Frontal cortex (tissue), 4 donors: ENCODE results near the gene HLA-DRB5. TPM values are rescaled to one million over a fixed set of nuclear protein-coding genes. Genes with fewer than 3 reads are reported as not detected.
"Not testable (repeated sequence)": the region's sequence is repeated elsewhere in the genome, so short reads cannot be mapped to it uniquely, and the experiment has no call there.

Source experiments
- DNase-seq, 2 donors: peaks; one replicate each; pipeline ENCODE4 v3.0.0; 2012; ENCODE audit warnings: low spot score in 2 of 2
- FAIRE-seq: peaks from 2 replicates; lab custom pipeline; 2012; peaks lifted over from hg19 to GRCh38; lab: Jason Lieb, UNC
- small RNA-seq: library from RNA; depleted of rRNA; stranded (forward); fragments of <200 nt; gene quantifications from one replicate; pipeline ENCODE3, GENCODE V24; 2014
- total RNA-seq: library from RNA; depleted of rRNA; stranded (reverse); fragments of >200 nt; gene quantifications from one replicate; pipeline ENCODE4 v1.2.3, GENCODE V29; 2014
- donor health status: control.
- donor health status: control.
- donor health status: control.

The HLA-DRB5 gene
- total RNA-seq, 1 donor from 2014 or later = 1.6 TPM

DNA sequence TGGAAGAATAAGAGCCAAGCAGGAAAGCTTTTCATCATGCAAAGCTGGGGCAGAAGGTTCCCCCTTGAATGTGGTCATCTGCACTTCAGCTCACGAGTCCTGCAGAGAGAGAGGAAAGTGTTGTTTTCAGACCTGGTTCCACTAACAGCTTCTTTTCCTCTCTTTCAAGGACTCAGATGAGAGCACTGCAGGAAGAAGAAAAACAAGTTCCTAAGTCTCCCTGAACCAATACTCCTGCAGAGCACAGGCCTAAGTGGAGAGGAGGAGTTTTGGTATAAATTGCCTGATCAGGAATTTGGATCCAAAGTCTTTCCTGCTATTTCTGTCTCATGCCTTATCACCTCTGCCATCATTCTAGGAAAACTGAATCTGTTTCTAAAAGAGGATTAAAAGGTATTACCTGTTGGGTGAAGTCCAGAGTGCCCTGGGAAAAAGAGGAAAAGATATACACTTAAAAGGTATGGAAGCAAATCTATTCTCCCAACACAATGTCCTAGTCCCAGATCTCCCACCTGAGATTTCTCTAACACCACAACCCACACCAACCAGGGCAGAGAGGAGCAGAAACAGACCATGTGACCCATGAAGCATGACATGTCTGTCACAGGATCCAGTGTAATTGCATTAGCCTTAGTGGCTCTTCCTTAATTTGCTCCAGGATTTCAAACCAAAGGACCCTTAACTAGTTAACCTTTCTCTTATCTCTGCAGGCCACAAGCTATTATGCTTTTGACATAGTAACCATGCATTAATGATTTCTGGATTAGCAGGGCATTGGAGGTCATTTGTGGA, 12.2 kb downstream of the HLA-DRB5 start:
- no peak for DNase-seq
- no peak for FAIRE-seq

DNA sequence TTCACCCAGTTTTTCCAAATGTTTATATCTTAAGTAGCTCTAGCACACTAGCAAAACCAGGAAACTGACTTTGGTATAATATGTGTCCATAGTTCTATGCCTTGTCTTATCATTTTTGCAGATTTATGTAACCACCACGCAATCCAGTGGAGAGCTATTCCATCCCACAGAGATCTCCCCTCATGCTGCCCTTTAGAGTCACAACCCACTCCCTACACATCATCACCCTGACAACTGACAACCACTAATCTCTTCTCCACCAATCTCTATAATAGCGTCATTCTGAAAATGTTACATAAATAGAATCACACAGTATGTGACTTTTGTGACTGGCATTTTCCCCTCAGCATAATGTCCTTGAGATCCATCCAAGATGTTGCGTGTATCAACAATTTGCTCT, 29.1 kb downstream of the HLA-DRB5 start:
- FAIRE-seq (no peak), DNase-seq (no peak)

DNA sequence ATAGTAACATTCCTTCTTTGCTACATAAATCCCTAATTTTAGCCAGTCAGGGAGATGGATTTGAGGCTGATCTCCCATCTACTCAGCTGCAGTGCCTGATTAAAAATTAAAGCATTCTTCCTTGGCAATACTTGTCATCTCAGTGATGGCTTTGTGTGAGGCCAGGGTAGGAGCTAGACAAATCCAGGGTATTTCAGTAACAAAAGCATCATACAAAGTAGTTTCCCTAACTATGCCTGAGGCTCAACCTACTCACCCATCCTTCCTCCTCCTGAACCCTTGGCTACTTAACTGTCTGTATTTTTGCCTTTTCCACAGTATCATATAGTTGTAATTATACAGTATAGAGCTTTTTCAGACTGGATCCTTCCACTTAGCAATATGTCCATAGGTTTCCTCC, 37.7 kb downstream of the HLA-DRB5 start:
- no peak for FAIRE-seq
- DNase-seq = no peak

DNA sequence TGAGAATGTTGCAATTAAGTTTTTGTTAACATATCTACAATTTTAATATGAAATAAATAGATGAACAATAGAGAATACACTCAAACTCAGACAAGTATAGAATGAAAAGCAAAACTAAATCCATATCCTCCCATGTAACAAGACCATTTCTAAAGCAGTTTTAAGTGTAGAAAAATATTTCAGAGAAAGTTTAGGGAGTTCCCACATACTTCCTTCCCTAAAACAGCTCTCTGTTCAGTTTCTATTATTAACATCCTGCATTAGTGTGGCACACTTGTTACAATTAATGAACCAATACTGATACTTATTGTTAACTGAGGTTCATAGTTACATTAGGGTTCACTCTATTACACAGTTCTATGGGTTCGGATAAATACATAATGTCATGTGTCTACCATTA, 38.4 kb downstream of the HLA-DRB5 start:
- DNase-seq = no peak
- no peak for FAIRE-seq

DNA sequence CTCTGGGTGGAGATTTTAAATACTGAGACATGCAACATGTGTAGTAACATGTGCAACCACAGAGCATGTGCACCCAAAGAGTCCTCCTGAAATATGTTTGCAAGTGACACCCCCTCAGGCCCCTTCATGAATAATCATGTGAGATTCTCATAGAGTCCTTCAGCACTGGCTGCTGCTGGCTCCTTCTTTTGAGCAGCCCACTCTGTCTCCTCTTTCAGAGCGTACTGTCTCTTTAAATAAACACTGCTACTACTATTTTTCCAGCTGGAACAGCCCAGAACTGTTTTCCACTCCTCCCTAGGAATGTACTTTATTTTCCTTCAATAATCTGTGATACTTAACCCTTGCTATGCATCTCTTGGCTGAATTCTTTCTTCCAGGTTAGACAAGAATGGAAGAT, 42.0 kb downstream of the HLA-DRB5 start:
- FAIRE-seq (no peak), DNase-seq (no peak)

DNA sequence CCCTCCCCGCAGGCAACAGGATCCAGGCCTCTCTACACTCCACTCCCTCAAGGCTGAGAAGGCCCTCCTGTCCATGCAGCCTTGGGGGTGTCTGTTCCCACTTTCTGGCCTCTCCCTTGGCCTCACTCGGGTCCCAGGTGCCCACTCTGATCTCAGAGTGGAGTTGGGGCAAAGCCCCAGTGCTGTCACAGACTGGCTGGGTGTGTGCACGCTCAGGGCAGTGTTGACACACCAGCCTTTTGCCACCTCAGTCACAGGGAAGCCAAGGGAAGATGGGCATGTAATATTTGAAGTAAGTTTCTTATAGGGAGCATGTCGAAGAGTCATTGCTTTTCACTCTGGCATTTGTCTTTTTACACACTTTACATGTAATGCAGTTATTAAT, 45.5 kb downstream of the HLA-DRB5 start:
- FAIRE-seq = no peak
- DNase-seq = no peak

DNA sequence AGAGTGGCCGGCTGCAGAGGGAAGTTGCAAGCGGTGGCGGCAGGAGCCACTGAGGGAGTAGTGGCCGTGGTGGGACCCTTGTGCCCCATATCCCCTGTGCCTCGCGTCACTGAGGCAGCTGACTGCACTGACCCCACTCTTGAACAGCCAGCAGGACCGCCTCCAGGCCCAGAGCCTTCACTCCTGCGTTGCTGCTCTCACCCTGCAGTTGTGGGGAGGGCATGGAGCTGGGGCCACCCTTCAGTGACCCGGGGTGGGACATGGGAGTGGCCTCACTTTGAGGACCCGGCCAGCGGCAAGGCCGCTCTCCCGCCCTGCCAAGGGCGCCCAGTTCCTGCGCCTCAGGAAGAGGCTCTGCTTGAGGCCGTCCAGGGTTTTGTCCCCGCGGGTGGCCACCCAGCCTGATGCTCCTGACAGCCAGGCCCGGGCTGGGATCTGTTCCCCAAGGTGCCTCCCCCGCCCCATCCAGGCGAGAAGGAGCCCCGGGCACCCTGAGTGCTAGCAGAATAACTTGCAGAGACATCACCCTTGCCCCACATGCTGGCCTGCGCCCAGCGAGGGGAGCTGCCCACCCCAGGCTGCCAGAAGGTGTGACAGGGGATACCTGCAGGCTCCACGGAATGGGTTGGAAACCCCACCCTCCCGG, 46.0 kb downstream of the HLA-DRB5 start:
- FAIRE-seq (no peak), DNase-seq (no peak)

DNA sequence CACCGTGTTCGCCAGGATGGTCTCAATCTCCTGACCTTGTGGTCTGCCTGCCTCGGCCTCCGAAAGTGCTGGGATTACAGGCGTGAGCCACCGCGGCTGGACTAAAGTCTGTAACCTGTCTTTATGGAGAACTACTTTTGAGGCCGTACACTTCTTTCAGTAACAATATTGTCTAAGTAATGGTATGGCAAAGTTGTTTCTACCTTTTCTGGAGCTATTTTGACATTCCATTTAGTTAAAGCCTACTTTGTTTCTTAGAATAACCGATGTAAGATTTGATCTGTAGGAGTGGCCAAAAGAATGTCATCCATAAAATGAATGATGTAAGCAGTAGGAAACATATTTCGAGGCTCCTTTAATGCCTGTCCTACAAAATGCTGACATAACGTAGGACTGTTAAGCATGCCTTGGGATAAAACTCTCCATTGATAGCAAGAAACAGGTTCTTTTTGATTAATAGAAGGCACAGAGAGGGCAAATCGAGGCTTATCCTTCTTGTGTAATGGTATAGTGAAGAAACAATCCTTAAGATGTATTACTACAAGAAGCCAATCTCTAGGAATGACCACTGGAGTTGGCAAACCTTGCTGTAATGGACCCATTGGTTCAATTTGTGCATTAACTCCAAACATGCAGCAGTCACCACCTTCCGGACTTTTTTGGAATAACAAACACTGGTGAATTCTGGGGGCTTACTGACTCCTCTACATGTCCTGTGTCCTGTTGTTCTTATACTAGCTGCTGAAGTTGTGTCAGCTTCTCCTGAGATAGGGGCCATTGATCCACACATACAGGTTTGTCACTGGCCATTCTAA, 54.5 kb downstream of the HLA-DRB5 start:
- no peak for FAIRE-seq
- DNase-seq = no peak

DNA sequence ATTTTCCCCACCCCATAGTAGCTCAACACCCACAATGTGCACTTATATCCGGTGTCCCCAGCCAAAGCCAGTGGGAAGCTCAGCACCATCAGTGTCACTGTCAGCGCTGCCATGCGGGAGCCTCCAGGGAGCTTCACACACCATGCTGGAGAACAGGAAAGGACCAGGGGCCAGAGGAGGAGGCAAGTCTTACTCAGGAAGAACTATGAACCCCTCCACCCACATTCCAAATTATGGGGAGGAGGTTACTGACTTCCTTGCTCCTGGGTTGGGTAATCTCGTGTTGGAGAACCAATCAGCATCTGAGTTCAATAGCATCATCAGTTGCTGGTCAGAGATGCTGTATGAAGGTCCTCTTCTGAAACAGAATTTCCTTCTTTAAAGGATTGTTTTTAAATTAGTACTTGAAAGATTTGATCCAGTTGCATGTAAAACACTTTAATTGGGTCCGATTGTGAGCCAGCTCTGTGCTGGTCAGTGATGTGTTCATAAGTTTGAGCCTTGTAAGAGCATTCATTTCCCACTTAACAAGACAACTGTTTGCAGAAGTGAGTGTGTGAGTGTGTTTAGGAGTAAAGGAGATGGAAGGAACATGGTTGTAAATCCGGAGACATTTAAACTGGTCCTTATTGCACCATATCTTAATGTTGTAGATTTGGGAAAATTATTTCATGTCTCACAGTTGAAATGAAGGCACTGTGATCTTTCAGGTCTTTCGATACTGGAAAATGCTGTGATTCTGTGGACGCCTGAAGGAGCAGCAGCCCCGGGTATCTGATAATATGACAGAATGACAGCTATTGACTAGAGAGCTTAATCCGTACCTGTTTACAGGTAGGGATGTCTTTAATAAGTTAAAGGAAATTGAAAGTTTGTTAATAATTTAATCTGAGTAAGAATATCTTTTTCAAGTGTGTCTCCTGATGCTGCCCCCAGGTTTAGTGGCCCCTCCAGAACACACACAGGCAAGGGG, 56.4 kb downstream of the HLA-DRB5 start:
- not testable (repeated sequence) for DNase-seq, FAIRE-seq

DNA sequence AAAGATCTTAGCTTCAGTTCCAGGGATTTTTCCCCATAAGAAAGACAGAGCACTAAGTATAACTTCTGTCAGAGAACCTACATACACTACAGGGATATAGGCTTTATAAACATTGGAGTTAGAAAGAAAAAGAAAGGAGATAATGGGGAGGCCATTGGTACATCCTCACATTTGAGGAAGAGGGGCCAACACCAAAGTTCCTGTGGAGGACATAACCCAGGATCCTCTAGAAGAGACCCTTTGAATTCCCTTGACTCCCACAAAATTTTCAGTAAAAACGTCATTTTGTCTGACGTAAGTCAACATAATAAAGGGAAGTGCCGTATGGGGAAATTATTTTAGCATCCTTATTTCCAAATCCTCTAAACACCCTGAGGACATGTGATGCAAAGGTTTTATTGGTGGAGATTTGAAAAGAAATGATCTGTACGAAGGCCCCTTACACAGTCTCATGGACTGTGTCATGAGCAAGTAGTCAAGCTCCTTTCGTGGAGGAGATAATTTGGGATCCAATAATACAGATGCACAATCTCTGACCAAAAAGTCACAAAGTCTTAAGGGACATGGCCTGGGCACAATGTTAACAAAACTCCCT, 57.2 kb downstream of the HLA-DRB5 start:
- DNase-seq (no peak), FAIRE-seq (no peak)

DNA sequence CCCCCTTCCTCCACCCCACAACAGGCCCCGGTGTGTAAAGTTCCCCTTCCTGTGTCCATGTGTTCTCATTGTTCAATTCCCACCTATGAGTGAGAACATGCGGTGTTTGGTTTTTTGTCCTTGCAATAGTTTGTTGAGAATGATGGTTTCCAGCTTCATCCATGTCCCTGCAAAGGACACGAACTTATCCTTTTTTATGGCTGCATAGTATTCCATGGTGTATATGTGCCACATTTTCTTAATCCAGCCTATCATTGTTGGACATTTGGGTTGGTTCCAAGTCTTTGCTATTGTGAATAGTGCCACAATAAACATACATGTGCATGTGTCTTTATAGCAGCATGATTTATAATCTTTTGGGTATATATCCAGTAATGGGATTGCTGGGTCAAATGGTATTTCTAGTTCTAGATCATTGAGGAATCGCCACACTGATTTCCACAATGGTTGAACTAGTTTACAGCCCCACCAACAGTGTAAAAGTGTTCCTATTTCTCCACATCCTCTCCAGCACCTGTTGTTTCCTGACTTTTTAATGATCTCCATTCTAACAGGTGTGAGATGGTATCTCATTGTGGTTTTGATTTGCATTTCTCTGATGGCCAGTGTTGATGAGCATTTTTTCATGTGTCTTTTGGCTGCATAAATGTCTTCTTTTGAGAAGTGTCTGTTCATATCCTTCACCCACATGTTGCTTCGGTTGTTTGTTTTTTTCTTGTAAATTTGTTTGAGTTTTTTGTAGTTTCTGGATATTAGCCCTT, 62.2 kb downstream of the HLA-DRB5 start:
- FAIRE-seq = not testable (repeated sequence)

More for the DNA sequence above, 62.2 kb downstream of the HLA-DRB5 start:
- not testable (repeated sequence) for DNase-seq

Small RNA genes within 50 kb of the gene (small RNA-seq; reads per million reads assigned to genes)
- not detected for gene RNU1-61P

Other genes starting within 250 kb of the HLA-DRB5 start
- not detected for gene TSBP1, start 158.4 kb downstream of the HLA-DRB5 start, total RNA-seq
- not detected for gene BTNL2, start 123.1 kb downstream of the HLA-DRB5 start, total RNA-seq
- gene HLA-DRA, start 90.4 kb downstream of the HLA-DRB5 start, total RNA-seq = 2.0 TPM
- gene HLA-DRB1, start 59.6 kb upstream of the HLA-DRB5 start, total RNA-seq = 3.7 TPM
- not detected for gene HLA-DQA1, start 107.1 kb upstream of the HLA-DRB5 start, total RNA-seq
- 0.41 TPM for gene HLA-DQB1, start 136.4 kb upstream of the HLA-DRB5 start, total RNA-seq
- not detected for gene HLA-DQA2, start 211.1 kb upstream of the HLA-DRB5 start, total RNA-seq
- not detected for gene HLA-DQB2, start 233.2 kb upstream of the HLA-DRB5 start, total RNA-seq